ENCODE data around the gene BCAT1. TPM values are rescaled to one million over a fixed set of nuclear protein-coding genes. Genes with fewer than 3 reads are reported as not detected.

Gene BCAT1
- total RNA-seq, 1 experiment from 2014 or later, result 106 TPM

- DNase-seq (ENCODE audit: low read depth), result no peak
These were observed 88.4 kb downstream of the BCAT1 start for GRCh38 chr12:24860546-24860945.

DNA sequence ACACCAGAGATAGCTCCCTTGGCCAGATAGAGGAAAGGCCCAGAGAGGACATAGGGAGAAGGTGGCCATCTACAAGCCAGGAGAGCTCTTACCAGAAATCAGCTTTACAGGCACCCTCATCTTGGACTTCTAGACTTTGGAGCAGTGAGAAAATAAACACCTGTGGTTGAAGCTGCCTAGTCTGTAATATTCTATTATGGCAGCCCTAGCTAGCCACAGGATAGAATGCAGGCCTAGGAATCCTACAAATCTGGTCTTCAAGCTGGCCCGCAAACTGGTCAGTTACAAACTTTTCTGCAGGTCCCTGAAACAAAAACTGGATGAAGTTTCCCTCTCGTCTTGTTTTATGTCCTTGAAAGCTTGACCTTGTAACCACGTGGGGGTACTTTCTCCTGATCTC is 92.4 kb downstream of the BCAT1 start:
- no peak for DNase-seq (ENCODE audit: low read depth)

DNA sequence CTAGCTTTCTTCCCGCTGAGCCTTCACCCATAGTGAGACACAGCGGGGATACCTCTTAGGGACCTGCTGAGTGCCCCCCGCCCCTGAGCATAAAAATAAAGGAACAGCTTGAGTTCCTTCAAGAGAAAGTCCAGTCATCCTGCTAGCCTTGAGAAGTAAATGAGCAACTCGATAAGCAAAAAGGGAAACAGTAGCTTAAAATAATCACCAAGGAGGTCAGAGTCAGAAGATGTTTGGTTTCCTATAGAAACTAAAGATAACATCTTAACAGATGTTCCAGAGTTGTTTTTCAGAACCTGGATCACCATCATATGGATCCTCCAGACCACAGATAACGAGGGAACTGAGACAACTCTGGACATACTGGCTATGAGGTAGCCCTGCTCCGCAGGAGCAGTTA is 94.0 kb downstream of the BCAT1 start:
- DNase-seq (ENCODE audit: low read depth), result no peak

DNA sequence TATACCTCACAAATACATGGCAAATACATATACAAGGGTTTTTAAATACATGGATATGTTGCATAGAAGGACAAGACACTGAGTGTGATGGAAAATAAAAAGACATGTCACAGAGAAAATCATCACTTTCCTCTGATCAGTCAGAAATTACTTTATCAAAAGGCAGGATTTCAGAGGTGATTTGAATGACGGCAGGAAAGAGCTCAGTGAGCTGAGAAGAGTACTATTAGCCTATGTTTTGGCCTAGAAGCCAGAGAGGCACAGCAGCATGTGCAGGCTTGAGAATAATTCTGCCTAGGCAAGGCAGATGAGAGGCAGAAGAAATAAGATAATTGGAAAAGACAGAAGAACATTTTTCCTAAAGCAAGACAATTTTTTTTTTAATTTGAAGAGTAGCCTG is 94.9 kb downstream of the BCAT1 start:
- no peak for DNase-seq (ENCODE audit: low read depth)

- DNase-seq (ENCODE audit: low read depth), result peak; percentile 69
These were observed 95.3 kb downstream of the BCAT1 start for GRCh38 chr12:24853588-24853987.

DNA sequence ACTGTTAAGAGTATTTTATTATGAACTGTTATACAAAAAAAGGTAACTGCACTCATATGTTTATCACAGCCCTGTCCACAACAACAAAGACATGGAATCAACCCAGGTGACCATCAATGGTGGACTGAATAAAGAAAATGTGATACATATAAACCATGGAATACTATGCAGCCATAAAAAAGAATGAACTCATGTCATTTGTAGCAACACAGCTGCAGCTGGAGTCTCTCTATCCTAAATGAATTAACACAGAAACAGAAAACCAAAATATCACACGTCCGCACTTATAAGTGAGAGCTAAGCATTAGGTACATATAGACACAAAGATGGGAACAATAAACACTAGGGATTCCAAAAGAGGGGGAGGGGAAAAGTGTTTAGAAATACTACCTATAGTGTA is 95.8 kb downstream of the BCAT1 start:
- DNase-seq (ENCODE audit: low read depth), result no peak

DNA sequence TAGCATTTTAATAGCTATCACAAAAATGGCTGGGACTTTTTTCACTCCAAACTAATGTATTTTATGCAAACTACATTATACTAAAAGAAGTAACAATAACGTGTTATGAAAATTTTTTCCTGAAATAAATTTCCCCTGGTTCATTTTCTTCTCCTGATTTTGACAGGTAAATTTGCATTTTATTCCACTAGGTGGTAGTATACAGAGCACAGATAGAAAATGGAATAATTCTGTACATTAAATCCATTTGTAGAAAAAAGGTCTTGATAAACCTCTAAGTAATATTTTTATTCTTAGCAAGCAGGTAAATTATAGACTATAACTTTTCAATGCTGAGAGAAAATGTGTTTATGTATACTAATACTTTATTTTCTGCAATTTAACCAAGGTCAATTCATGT is 96.5 kb downstream of the BCAT1 start:
- DNase-seq (ENCODE audit: low read depth), result no peak

- DNase-seq (ENCODE audit: low read depth), result peak; percentile 32
These were observed 97.0 kb downstream of the BCAT1 start for GRCh38 chr12:24851883-24852282.

DNA sequence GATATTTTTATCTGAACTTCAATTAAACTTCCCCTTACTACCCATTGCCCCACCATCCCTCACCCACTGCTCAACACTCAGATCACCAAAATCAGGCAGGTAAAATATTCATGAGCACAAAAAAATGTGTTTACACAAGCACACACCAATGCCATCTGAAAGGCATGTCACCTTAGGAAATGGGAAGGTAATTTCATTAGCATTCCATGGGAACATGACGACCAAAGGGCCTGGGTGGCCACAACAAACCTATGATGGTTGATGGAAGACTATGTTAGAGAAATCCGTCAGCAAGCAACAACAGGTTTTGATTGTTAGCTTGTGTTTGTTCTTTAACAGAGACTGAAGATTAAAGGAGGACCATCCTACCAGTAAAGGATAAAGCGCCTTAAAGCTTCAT is 97.6 kb downstream of the BCAT1 start:
- no peak for DNase-seq (ENCODE audit: low read depth)

GRCh38 chr12:24850496-24850895 is 98.4 kb downstream of the BCAT1 start:
- no peak for DNase-seq (ENCODE audit: low read depth)

DNA sequence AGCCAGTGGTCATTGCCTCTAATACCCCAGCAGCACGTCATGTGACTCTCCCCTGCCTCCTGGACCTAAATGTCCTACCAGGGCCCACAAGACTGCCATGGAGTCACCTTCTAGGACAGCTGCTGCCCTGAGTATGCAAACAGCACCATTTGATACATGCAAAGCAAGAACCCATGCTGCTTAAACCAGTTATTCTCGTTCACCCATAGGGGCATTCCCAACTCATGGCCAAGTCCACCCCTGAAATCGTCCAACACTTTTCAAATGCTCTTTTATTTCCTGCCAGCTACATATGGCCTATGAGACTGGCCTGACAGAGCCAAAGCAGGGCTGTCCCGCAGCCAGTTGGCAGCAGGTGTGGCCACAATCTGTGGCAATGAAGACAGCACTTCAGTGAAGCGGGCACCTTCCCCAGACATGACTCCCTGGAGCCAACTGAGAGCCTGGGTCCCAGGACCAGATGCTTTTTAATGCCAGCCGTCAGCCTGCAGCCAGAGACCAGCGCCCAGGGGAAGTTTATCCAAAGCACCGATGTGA is 99.9 kb downstream of the BCAT1 start:
- DNase-seq (ENCODE audit: low read depth), result no peak

DNA sequence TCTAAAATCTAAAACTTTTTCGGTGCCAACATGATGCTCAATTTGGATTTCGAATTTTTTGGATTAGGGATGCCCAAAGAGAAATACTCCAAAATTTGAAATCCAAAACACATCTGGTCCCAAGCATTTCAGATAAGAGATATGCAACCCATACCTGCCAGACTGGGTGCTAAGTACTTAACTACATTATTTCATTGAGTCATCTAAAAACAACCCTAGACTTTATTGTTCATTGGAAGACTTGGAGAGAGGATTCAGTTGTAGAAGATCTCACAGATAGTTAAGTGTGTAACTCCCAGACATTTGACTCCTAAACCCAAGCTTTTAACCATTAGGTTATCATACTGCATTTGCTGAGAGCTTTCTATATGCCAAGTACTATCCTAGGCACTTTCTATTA is 102.2 kb downstream of the BCAT1 start:
- no peak for DNase-seq (ENCODE audit: low read depth)

GRCh38 chr12:24845615-24846014 is 103.3 kb downstream of the BCAT1 start:
- peak; percentile 25 for DNase-seq (ENCODE audit: low read depth)

GRCh38 chr12:24840046-24840800 is 108.7 kb downstream of the BCAT1 start:
- DNase-seq (ENCODE audit: low read depth), result peak; percentile 67

GRCh38 chr12:24839268-24839791 is 109.6 kb downstream of the BCAT1 start:
- DNase-seq (ENCODE audit: low read depth), result peak; percentile 95

- DNase-seq (ENCODE audit: low read depth), result peak; percentile 36
These were observed 110.4 kb downstream of the BCAT1 start for GRCh38 chr12:24838531-24838950.

DNA sequence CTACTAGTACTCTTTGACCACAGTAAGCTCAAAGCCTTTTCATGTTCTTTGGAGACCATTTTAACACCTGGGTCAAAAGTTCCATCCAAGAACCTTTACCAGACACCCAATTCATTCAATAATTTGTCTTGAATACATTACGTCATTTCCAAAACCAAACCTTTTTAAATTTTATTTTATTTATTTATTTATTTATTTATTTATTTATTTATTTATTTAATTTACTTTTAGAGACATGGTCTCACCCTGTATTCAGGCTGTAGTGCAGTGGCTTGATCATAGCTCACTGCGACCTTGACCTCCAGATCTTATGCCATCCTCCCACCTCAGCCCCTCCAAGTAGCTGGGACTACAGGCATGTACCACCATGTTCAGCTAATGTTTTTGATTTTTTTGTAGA is 113.5 kb downstream of the BCAT1 start:
- no peak for DNase-seq (ENCODE audit: low read depth)

- no peak for DNase-seq (ENCODE audit: low read depth)
These were observed 115.4 kb downstream of the BCAT1 start for GRCh38 chr12:24833513-24833912.

GRCh38 chr12:24823808-24824515 is 124.9 kb downstream of the BCAT1 start:
- DNase-seq (ENCODE audit: low read depth), result no peak

- peak; percentile 47 for DNase-seq (ENCODE audit: low read depth)
These were observed 126.6 kb downstream of the BCAT1 start for GRCh38 chr12:24822121-24822899.

DNA sequence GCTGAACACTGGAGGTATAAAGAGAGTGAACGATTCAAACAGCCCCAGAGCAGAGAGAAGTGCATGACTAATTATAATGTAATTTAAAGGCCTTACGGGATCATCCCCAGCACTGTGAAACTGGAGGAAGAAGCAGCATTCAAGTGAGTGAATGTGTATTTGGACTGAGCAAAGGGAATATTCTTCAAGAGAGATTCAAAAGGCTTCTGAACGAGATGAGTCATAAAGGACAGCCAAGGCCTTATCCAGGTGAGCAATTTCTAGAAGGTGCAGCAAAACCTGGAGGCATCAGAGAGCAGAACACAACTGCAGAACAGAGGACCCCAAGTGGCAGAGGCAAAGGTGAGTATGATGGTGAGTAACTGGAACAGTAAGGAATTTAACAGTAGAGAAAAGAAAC is 127.2 kb downstream of the BCAT1 start:
- peak; percentile 70 for DNase-seq (ENCODE audit: low read depth)

DNA sequence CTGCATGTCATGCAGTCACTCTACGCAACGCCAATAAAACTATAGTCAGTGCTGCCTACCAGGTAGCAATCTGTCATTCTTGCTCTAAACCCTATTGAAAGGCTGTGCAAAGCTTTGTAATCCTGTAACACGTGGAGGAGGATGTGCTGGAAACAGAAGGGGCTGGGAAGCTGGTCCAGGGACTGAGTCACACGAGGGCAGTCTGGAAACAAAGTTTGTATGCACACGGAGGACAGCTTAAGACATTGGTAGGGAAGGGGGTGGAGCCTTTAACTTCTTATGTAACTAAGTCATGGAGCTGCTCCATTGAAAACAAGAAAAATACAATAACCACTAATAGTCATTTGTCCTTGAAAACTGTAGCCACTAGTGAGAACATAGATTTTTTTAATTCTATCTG is 128.0 kb downstream of the BCAT1 start:
- peak; percentile 30 for DNase-seq (ENCODE audit: low read depth)
